H1 (cell line): ENCODE results near the gene SLC30A7. TPM values are rescaled to one million over a fixed set of nuclear protein-coding genes. Genes with fewer than 3 reads are reported as not detected.

Source experiments
- HDAC2 ChIP-seq, 2 experiments: fragments of 300-600 bp in 1 of 2; sonication (generic) in 1 of 2; IDR thresholded peaks; 2 replicates each; pipeline ENCODE4 v1.6.1; 2011 to 2012; ENCODE audit warnings: low read depth in 2 of 2, low read length in 2 of 2, mild to moderate bottlenecking in 2 of 2, moderate library complexity in 2 of 2, borderline replicate concordance in 1 of 2, inconsistent platforms in 1 of 2
- KDM5A ChIP-seq: fragments of 200-600 bp; IDR thresholded peaks from 2 replicates; pipeline ENCODE4 v1.7.1; 2012; ENCODE audit warnings: mild to moderate bottlenecking, low read length, inconsistent platforms, mixed read lengths
- NRF1 ChIP-seq: IDR thresholded peaks from 2 replicates; pipeline ENCODE4 v1.6.1; 2011; ENCODE audit warnings: mild to moderate bottlenecking, low read depth, low read length, improper control_type of control experiment
- SIN3A ChIP-seq, 2 experiments: IDR thresholded peaks in 1 of 2; conservative IDR thresholded peaks in 1 of 2; 2 replicates each; pipeline ENCODE4 v1.6.1; 2011 to 2012; ENCODE audit warnings: low read length in 2 of 2, improper control_type of control experiment in 1 of 2, low read depth in 1 of 2, mild to moderate bottlenecking in 1 of 2
- SRF ChIP-seq: IDR thresholded peaks from 2 replicates; pipeline ENCODE4 v1.6.1; 2011; ENCODE audit warnings: mild to moderate bottlenecking, low read depth, low read length, moderate library complexity
- ZNF274 ChIP-seq: IDR thresholded peaks from 2 replicates; pipeline ENCODE4 v1.7.0; 2012; ENCODE audit warnings: low read length, borderline replicate concordance; ENCODE audit errors: extremely low read depth
- polyA plus RNA-seq, 7 experiments: library from polyadenylated mRNA; depleted of rRNA in 3 of 7; stranded (reverse) in 5 of 7; unstranded in 2 of 7; fragments of >200 nt in 5 of 7; fragments of 200-250 nt in 2 of 7; gene quantifications; 1 replicate in 5 of 7; 2 replicates in 1 of 7; 4 replicates in 1 of 7; pipeline versions ENCODE4 v1.2.1 to v1.2.3, GENCODE V29; 2011 to 2013; ENCODE audit warnings: missing spikeins in 2 of 7, mixed read lengths in 2 of 7
- total RNA-seq: library from RNA; stranded (reverse); fragmentation: NEBNext Ultra II Directional; extraction: Animal tissue kit (Norgen Biotek cat#: 25700); gene quantifications from 2 replicates; pipeline ENCODE4 v1.2.1, GENCODE V29; 2021

Gene SLC30A7
- total and polyA plus RNA-seq, 2 of the 8 experiments (the other 6 are each of a cell fraction or from before 2014, with no cell fraction given) = 5.5 to 22.1 TPM

GRCh38 chr1:101027194-101027772 is 131.4 kb downstream of the SLC30A7 start (continued):
- TF ChIP-seq NRF1 (no peak), HDAC2 (IDR thresholded peaks at IDR 0.05; ENCODE audit: borderline replicate concordance in 1 of 2, low read depth in 2 of 2, low read length in 2 of 2) (no peak), SRF (no peak), ZNF274 (no peak), KDM5A (no peak), SIN3A (conservative IDR thresholded peaks at IDR 0.05 in 1 of 2, IDR thresholded peaks at IDR 0.05 in 1 of 2; ENCODE audit: low read depth in 1 of 2, low read length in 2 of 2) (no peak)
